K562 (cell line): ENCODE measurements around the gene QSOX2. TPM values are rescaled to one million over a fixed set of nuclear protein-coding genes. Genes with fewer than 3 reads are reported as not detected.
"Not testable (repeated sequence)": the region's sequence is repeated elsewhere in the genome, so short reads cannot be mapped to it uniquely, and the experiment has no call there.

Experiments
- ARNT ChIP-seq, 2 experiments: fragments of 450-650 bp; IDR thresholded peaks; 2 replicates each; pipeline ENCODE4 v1.6.1; 2016; ENCODE audit warnings: mild to moderate bottlenecking in 1 of 2
- TOE1 ChIP-seq, 2 experiments: fragments of 450-650 bp in 1 of 2; sonication (generic) in 1 of 2; formaldehyde crosslinking in 1 of 2; IDR thresholded peaks; 2 replicates each; pipeline versions ENCODE4 v1.7.1 to v1.8.0; 2016 to 2022; ENCODE audit warnings: borderline replicate concordance in 2 of 2, mild to moderate bottlenecking in 2 of 2, antibody characterized with exemption in 1 of 2, inconsistent platforms in 1 of 2, low read depth in 1 of 2, missing genetic modification reagents in 1 of 2, moderate library complexity in 1 of 2
- polyA plus RNA-seq, 8 experiments: library from polyadenylated mRNA; depleted of rRNA in 4 of 8; stranded (reverse) in 5 of 8; unstranded in 3 of 8; fragments of >200 nt; fragmentation: Nextera tagmentation in 2 of 8; fragmentation: Illumina TruSeq in 1 of 8; extraction: Ambion mirVana in 2 of 8; extraction: Trizol in 1 of 8; gene quantifications; 2 replicates each; pipeline versions ENCODE4 v1.2.1 to v1.2.3, GENCODE V29; 2011 to 2014; ENCODE audit warnings: inconsistent platforms in 1 of 8, missing spikeins in 1 of 8
- total RNA-seq, 7 experiments: library from RNA; depleted of rRNA in 6 of 7; stranded (reverse); fragments of >200 nt in 6 of 7; fragmentation: Illumina TruSeq in 2 of 7; extraction: Trizol in 2 of 7; gene quantifications; 2 replicates each; pipeline versions ENCODE4 v1.2.1 to v1.2.3, GENCODE V29; 2011 to 2021; ENCODE audit warnings: low replicate concordance in 1 of 7
- TF ChIP-seq, protein P1 (sequence below): sonication (generic); formaldehyde crosslinking; IDR thresholded peaks from 2 replicates; pipeline ENCODE4 v1.8.1; 2023; ENCODE audit warnings: mild to moderate bottlenecking, missing genetic modification reagents
- TF ChIP-seq, protein P2 (sequence below), 2 experiments: fragments of 450-650 bp in 1 of 2; sonication (generic) in 1 of 2; formaldehyde crosslinking in 1 of 2; IDR thresholded peaks; 2 replicates each; pipeline versions ENCODE4 v1.7.1 to v1.9.0; 2016 to 2022; ENCODE audit warnings: inconsistent platforms in 1 of 2, mild to moderate bottlenecking in 1 of 2, missing genetic modification reagents in 1 of 2

Gene QSOX2
- total and polyA plus RNA-seq, 9 of the 15 experiments (the other 6 are each of a cell fraction or from before 2014, with no cell fraction given), result 0.51 to 23.7 (median 12.7) TPM

DNA sequence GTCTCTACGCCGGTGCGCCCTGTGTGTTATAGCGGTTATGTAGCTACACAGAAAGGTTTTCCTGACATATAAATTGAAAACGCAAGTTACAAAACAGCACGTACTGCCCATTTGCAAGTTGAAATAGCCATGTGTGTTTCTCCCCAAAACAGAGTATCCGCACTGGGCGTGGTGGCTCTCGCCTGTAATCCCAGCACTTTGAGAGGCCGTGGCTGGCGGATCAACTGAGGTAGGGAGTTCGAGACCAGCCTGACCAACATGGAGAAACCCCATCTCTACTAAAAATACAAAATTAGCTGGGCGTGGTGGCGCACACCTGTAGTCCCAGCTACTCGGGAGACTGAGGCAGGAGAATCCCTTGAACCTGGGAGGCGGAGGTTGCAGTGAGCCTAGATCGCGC lies 21.0 kb upstream of the QSOX2 start (continued):
- TF ChIP-seq ARNT (IDR thresholded peaks at IDR 0.05) (peak in 1 of 2 experiments; percentile 37; a peak in 1 of 4 replicates), TOE1 (IDR thresholded peaks at IDR 0.05; ENCODE audit: borderline replicate concordance) (peak; percentile 14; the same call in 1 of the 2 replicates)
- TF ChIP-seq TOE1 (CRISPR knock-in tag; IDR thresholded peaks at IDR 0.05; ENCODE audit: borderline replicate concordance, low read depth), result not testable (repeated sequence)
- TF ChIP-seq, protein P1, sequence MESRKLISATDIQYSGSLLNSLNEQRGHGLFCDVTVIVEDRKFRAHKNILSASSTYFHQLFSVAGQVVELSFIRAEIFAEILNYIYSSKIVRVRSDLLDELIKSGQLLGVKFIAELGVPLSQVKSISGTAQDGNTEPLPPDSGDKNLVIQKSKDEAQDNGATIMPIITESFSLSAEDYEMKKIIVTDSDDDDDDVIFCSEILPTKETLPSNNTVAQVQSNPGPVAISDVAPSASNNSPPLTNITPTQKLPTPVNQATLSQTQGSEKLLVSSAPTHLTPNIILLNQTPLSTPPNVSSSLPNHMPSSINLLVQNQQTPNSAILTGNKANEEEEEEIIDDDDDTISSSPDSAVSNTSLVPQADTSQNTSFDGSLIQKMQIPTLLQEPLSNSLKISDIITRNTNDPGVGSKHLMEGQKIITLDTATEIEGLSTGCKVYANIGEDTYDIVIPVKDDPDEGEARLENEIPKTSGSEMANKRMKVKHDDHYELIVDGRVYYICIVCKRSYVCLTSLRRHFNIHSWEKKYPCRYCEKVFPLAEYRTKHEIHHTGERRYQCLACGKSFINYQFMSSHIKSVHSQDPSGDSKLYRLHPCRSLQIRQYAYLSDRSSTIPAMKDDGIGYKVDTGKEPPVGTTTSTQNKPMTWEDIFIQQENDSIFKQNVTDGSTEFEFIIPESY (CRISPR knock-in tag), result peak; percentile 55; the same call in 1 of the 2 replicates
- TF ChIP-seq, protein P2, sequence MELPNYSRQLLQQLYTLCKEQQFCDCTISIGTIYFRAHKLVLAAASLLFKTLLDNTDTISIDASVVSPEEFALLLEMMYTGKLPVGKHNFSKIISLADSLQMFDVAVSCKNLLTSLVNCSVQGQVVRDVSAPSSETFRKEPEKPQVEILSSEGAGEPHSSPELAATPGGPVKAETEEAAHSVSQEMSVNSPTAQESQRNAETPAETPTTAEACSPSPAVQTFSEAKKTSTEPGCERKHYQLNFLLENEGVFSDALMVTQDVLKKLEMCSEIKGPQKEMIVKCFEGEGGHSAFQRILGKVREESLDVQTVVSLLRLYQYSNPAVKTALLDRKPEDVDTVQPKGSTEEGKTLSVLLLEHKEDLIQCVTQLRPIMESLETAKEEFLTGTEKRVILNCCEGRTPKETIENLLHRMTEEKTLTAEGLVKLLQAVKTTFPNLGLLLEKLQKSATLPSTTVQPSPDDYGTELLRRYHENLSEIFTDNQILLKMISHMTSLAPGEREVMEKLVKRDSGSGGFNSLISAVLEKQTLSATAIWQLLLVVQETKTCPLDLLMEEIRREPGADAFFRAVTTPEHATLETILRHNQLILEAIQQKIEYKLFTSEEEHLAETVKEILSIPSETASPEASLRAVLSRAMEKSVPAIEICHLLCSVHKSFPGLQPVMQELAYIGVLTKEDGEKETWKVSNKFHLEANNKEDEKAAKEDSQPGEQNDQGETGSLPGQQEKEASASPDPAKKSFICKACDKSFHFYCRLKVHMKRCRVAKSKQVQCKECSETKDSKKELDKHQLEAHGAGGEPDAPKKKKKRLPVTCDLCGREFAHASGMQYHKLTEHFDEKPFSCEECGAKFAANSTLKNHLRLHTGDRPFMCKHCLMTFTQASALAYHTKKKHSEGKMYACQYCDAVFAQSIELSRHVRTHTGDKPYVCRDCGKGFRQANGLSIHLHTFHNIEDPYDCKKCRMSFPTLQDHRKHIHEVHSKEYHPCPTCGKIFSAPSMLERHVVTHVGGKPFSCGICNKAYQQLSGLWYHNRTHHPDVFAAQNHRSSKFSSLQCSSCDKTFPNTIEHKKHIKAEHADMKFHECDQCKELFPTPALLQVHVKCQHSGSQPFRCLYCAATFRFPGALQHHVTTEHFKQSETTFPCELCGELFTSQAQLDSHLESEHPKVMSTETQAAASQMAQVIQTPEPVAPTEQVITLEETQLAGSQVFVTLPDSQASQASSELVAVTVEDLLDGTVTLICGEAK (IDR thresholded peaks at IDR 0.05), result peak; percentile 41; the same call in 1 of the 2 replicates
- TF ChIP-seq, protein P2 (CRISPR knock-in tag; IDR thresholded peaks at IDR 0.05), result not testable (repeated sequence)
- TF ChIP-seq, all 486 proteins: peak for 10; not testable (repeated sequence) for 476
